ENCODE data around the gene KRTAP24-1.

The KRTAP24-1 gene

GRCh38 chr21:30315701-30316100 is 33.0 kb upstream of the KRTAP24-1 start:
- Histone ChIP-seq H3K4me1 (ENCODE audit: control insufficient read depth, insufficient read depth, low read depth, low read length) (no peaks in the 10 kb centered on the region), H3K79me1 (replicated peaks; ENCODE audit: low read length, poor library complexity, severe bottlenecking) (no peaks in the 10 kb centered on the region), H2BK5ac (ENCODE audit: low read depth, low read length, poor library complexity, severe bottlenecking) (no peak overlapping the region), H2BK15ac (ENCODE audit: low read depth, poor library complexity, severe bottlenecking) (no peak overlapping the region), H3K4me2 (ENCODE audit: low read length, poor library complexity, severe bottlenecking) (no peak overlapping the region), H3K18ac (ENCODE audit: low read depth in 1 of 2, low read length in 2 of 2) (no peak overlapping the region), H3K9ac (ENCODE audit: low read length) (no peak overlapping the region), H3K9me3 (ENCODE audit: control insufficient read depth, low read length) (no peaks in the 10 kb centered on the region), H3K23ac (ENCODE audit: low read length in 2 of 2) (no peak overlapping the region), H2BK12ac (ENCODE audit: low read length in 2 of 2) (no peak overlapping the region), H3K27me3 (ENCODE audit: control insufficient read depth in 1 of 2, insufficient read depth in 1 of 2, low read length in 2 of 2) (no peaks in the 10 kb centered on the region), H3K4me3 (ENCODE audit: insufficient read depth in 1 of 2, low read depth in 1 of 2, low read length in 2 of 2) (no peak overlapping the region), H2BK120ac (ENCODE audit: low read depth, low read length) (no peak overlapping the region), H3K4ac (ENCODE audit: low read depth in 1 of 2, low read length in 2 of 2) (no peak overlapping the region), H4K91ac (ENCODE audit: low read length) (no peak overlapping the region), H2AK5ac (ENCODE audit: low read length, severe bottlenecking) (no peak overlapping the region), H2AFZ (ENCODE audit: low read depth, low read length) (no peak overlapping the region), H3K36me3 (ENCODE audit: control insufficient read depth in 1 of 2, insufficient read depth in 2 of 2, low read depth in 1 of 2, low read length in 2 of 2) (no peaks in the 10 kb centered on the region), H3K14ac (ENCODE audit: low read length in 2 of 2) (no peak overlapping the region), H3K27ac (ENCODE audit: low read length, poor library complexity, severe bottlenecking) (no peak overlapping the region), H4K8ac (ENCODE audit: low read length) (no peak overlapping the region)
- WGBS, result 92% methylated on average over 1 of the region's 2 CpGs
- no peak for DNase-seq

- 81% methylated on average over 2 of the region's 2 CpGs for WGBS
- no peaks in the 10 kb centered on the region for H3K36me3 ChIP-seq (ENCODE audit: control insufficient read depth in 1 of 2, insufficient read depth in 2 of 2, low read depth in 1 of 2, low read length in 2 of 2)
- H3K27me3 ChIP-seq (ENCODE audit: control insufficient read depth in 1 of 2, insufficient read depth in 1 of 2, low read length in 2 of 2), result no peaks in the 10 kb centered on the region
- H2BK120ac ChIP-seq (ENCODE audit: low read depth, low read length), result no peak overlapping the region
- no peak overlapping the region for H3K14ac ChIP-seq (ENCODE audit: low read length in 2 of 2)
- no peaks in the 10 kb centered on the region for H3K9me3 ChIP-seq (ENCODE audit: control insufficient read depth, low read length)
- DNase-seq, result no peak
- H3K79me1 ChIP-seq (replicated peaks; ENCODE audit: low read length, poor library complexity, severe bottlenecking), result no peaks in the 10 kb centered on the region
- H3K4ac ChIP-seq (ENCODE audit: low read depth in 1 of 2, low read length in 2 of 2), result no peak overlapping the region
- no peak overlapping the region for H3K9ac ChIP-seq (ENCODE audit: low read length)
- no peak overlapping the region for H3K27ac ChIP-seq (ENCODE audit: low read length, poor library complexity, severe bottlenecking)
- H2BK15ac ChIP-seq (ENCODE audit: low read depth, poor library complexity, severe bottlenecking), result no peak overlapping the region
- no peak overlapping the region for H4K8ac ChIP-seq (ENCODE audit: low read length)
- H3K23ac ChIP-seq (ENCODE audit: low read length in 2 of 2), result no peak overlapping the region
- H2AFZ ChIP-seq (ENCODE audit: low read depth, low read length), result no peak overlapping the region
- no peak overlapping the region for H4K91ac ChIP-seq (ENCODE audit: low read length)
- H2AK5ac ChIP-seq (ENCODE audit: low read length, severe bottlenecking), result no peak overlapping the region
- no peak overlapping the region for H2BK12ac ChIP-seq (ENCODE audit: low read length in 2 of 2)
- no peaks in the 10 kb centered on the region for H3K4me1 ChIP-seq (ENCODE audit: control insufficient read depth, insufficient read depth, low read depth, low read length)
- no peak overlapping the region for H3K18ac ChIP-seq (ENCODE audit: low read depth in 1 of 2, low read length in 2 of 2)
- H2BK5ac ChIP-seq (ENCODE audit: low read depth, low read length, poor library complexity, severe bottlenecking), result no peak overlapping the region
- no peak overlapping the region for H3K4me3 ChIP-seq (ENCODE audit: insufficient read depth in 1 of 2, low read depth in 1 of 2, low read length in 2 of 2)
- no peak overlapping the region for H3K4me2 ChIP-seq (ENCODE audit: low read length, poor library complexity, severe bottlenecking)
Observed at GRCh38 chr21:30306884-30307283, 24.1 kb upstream of the KRTAP24-1 start.

GRCh38 chr21:30305136-30305535 is 22.4 kb upstream of the KRTAP24-1 start:
- no peaks in the 10 kb centered on the region for H3K27me3 ChIP-seq (ENCODE audit: control insufficient read depth in 1 of 2, insufficient read depth in 1 of 2, low read length in 2 of 2)
- no peak overlapping the region for H3K23ac ChIP-seq (ENCODE audit: low read length in 2 of 2)
- H4K91ac ChIP-seq (ENCODE audit: low read length), result no peak overlapping the region
- H2AFZ ChIP-seq (ENCODE audit: low read depth, low read length), result no peak overlapping the region
- WGBS, result 17% methylated on average over 1 of the region's 1 CpG
- no peak for DNase-seq
- no peak overlapping the region for H3K14ac ChIP-seq (ENCODE audit: low read length in 2 of 2)
- H2BK15ac ChIP-seq (ENCODE audit: low read depth, poor library complexity, severe bottlenecking), result no peak overlapping the region
- H2BK120ac ChIP-seq (ENCODE audit: low read depth, low read length), result no peak overlapping the region
- no peaks in the 10 kb centered on the region for H3K9me3 ChIP-seq (ENCODE audit: control insufficient read depth, low read length)
- no peak overlapping the region for H3K9ac ChIP-seq (ENCODE audit: low read length)
- H3K18ac ChIP-seq (ENCODE audit: low read depth in 1 of 2, low read length in 2 of 2), result no peak overlapping the region
- no peak overlapping the region for H4K8ac ChIP-seq (ENCODE audit: low read length)
- no peak overlapping the region for H2AK5ac ChIP-seq (ENCODE audit: low read length, severe bottlenecking)
- no peak overlapping the region for H3K4me2 ChIP-seq (ENCODE audit: low read length, poor library complexity, severe bottlenecking)
- H3K36me3 ChIP-seq (ENCODE audit: control insufficient read depth in 1 of 2, insufficient read depth in 2 of 2, low read depth in 1 of 2, low read length in 2 of 2), result no peaks in the 10 kb centered on the region
- H2BK12ac ChIP-seq (ENCODE audit: low read length in 2 of 2), result no peak overlapping the region
- H3K4me1 ChIP-seq (ENCODE audit: control insufficient read depth, insufficient read depth, low read depth, low read length), result no peaks in the 10 kb centered on the region
- no peak overlapping the region for H3K4me3 ChIP-seq (ENCODE audit: insufficient read depth in 1 of 2, low read depth in 1 of 2, low read length in 2 of 2)
- H2BK5ac ChIP-seq (ENCODE audit: low read depth, low read length, poor library complexity, severe bottlenecking), result no peak overlapping the region
- no peak overlapping the region for H3K4ac ChIP-seq (ENCODE audit: low read depth in 1 of 2, low read length in 2 of 2)
- H3K79me1 ChIP-seq (replicated peaks; ENCODE audit: low read length, poor library complexity, severe bottlenecking), result no peaks in the 10 kb centered on the region
- no peak overlapping the region for H3K27ac ChIP-seq (ENCODE audit: low read length, poor library complexity, severe bottlenecking)

- H3K9me3 ChIP-seq (ENCODE audit: control insufficient read depth, low read length), result no peaks in the 10 kb centered on the region
- H3K4me1 ChIP-seq (ENCODE audit: control insufficient read depth, insufficient read depth, low read depth, low read length), result no peaks in the 10 kb centered on the region
- H3K4ac ChIP-seq (ENCODE audit: low read depth in 1 of 2, low read length in 2 of 2), result no peak within 1 kb of the TSS
- H3K4me2 ChIP-seq (ENCODE audit: low read length, poor library complexity, severe bottlenecking), result no peak within 1 kb of the TSS
- no peaks in the 10 kb centered on the region for H3K27me3 ChIP-seq (ENCODE audit: control insufficient read depth in 1 of 2, insufficient read depth in 1 of 2, low read length in 2 of 2)
- no peaks in the 10 kb centered on the region for H3K79me1 ChIP-seq (replicated peaks; ENCODE audit: low read length, poor library complexity, severe bottlenecking)
- H3K9ac ChIP-seq (ENCODE audit: low read length), result no peak within 1 kb of the TSS
- H4K8ac ChIP-seq (ENCODE audit: low read length), result no peak within 1 kb of the TSS
- no peak within 1 kb of the TSS for H2BK15ac ChIP-seq (ENCODE audit: low read depth, poor library complexity, severe bottlenecking)
- H2AFZ ChIP-seq (ENCODE audit: low read depth, low read length), result no peak within 1 kb of the TSS
- no peak within 1 kb of the TSS for H2BK120ac ChIP-seq (ENCODE audit: low read depth, low read length)
- H2AK5ac ChIP-seq (ENCODE audit: low read length, severe bottlenecking), result no peak within 1 kb of the TSS
- DNase-seq, result no peak
- no peak within 1 kb of the TSS for H2BK12ac ChIP-seq (ENCODE audit: low read length in 2 of 2)
- 46% methylated on average over 2 of the region's 2 CpGs for WGBS
- no peak within 1 kb of the TSS for H3K4me3 ChIP-seq (ENCODE audit: insufficient read depth in 1 of 2, low read depth in 1 of 2, low read length in 2 of 2)
- H4K91ac ChIP-seq (ENCODE audit: low read length), result no peak within 1 kb of the TSS
- H3K14ac ChIP-seq (ENCODE audit: low read length in 2 of 2), result no peak within 1 kb of the TSS
- no peaks in the 10 kb centered on the region for H3K36me3 ChIP-seq (ENCODE audit: control insufficient read depth in 1 of 2, insufficient read depth in 2 of 2, low read depth in 1 of 2, low read length in 2 of 2)
- H2BK5ac ChIP-seq (ENCODE audit: low read depth, low read length, poor library complexity, severe bottlenecking), result no peak within 1 kb of the TSS
- H3K18ac ChIP-seq (ENCODE audit: low read depth in 1 of 2, low read length in 2 of 2), result no peak within 1 kb of the TSS
- no peak within 1 kb of the TSS for H3K23ac ChIP-seq (ENCODE audit: low read length in 2 of 2)
- H3K27ac ChIP-seq (ENCODE audit: low read length, poor library complexity, severe bottlenecking), result no peak within 1 kb of the TSS
Observed at GRCh38 chr21:30289215-30289614, 6.5 kb upstream of the KRTAP24-1 start, which contains the start of gene KRTAP25-1. KRTAP25-1 (minus strand) TSS chr21:30289514; CDS start chr21:30289490, 24 bp downstream.

Data from mesenchymal stem cell (in vitro differentiated cells and primary cell).